ENCODE measurements around the gene HSPA1A.

DNA sequence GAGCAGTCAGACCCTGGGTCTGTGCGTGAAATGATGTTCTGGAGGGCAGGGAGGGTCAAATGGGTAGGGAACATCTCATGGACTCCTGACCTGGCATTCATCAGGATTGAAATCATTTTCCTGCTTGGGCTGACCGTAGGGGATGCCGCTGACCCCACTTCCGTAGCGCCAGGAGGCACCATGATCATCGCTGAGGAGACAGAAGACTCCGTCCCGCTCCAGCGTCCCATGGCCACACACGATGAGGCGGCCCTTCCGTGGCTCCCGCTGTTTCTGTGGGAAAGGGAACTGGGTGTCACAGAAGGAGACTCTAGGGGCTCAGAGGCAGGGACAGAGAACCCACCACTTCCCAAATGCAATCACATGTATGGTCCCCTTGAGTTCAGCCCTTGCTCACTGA lies 45.0 kb downstream of the HSPA1A start:
- TF ChIP-seq, protein P1, sequence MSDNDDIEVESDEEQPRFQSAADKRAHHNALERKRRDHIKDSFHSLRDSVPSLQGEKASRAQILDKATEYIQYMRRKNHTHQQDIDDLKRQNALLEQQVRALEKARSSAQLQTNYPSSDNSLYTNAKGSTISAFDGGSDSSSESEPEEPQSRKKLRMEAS (IDR thresholded peaks at IDR 0.05): no peak
- TF ChIP-seq EP300 (IDR thresholded peaks at IDR 0.05; ENCODE audit: borderline replicate concordance) (no peak), RAD21 (IDR thresholded peaks at IDR 0.05; ENCODE audit: low read depth) (no peak), TEAD4 (IDR thresholded peaks at IDR 0.05) (no peak), TAF1 (IDR thresholded peaks at IDR 0.05; ENCODE audit: low read depth) (no peak), FOXM1 (IDR thresholded peaks at IDR 0.05; ENCODE audit: borderline replicate concordance, low read depth) (no peak), EGR1 (IDR thresholded peaks at IDR 0.05) (no peak), NFIC (IDR thresholded peaks at IDR 0.05) (no peak), CREB1 (IDR thresholded peaks at IDR 0.05; ENCODE audit: low read depth) (no peak), REST (IDR thresholded peaks at IDR 0.05; ENCODE audit: low read depth) (no peak), CEBPB (IDR thresholded peaks at IDR 0.05) (no peak), YY1 (IDR thresholded peaks at IDR 0.05; ENCODE audit: low read depth) (no peak)
